ENCODE measurements around the gene ELOVL5. TPM values are rescaled to one million over a fixed set of nuclear protein-coding genes. Genes with fewer than 3 reads are reported as not detected.

Gene ELOVL5
- total RNA-seq, 3 donors from 2014 or later (not counting 1 experiment from before 2014, with no cell fraction given): 72.1 to 99.5 (median 73.7) TPM

- WGBS (ENCODE audit: insufficient coverage): under 1% methylated on average over 73 of the region's 73 CpGs
- peak overlapping the region; percentile 95 for H3K27ac ChIP-seq (ENCODE audit: low read length)
- ATAC-seq (peak; percentile 87 to 96 (median 94)), DNase-seq (peak; percentile 92 to 94)
- no peaks in the 10 kb centered on the region for H3K36me3 Mint-ChIP-seq
- TF ChIP-seq CTCF (IDR thresholded peaks at IDR 0.05): no peak
- no peaks in the 10 kb centered on the region for H3K27me3 ChIP-seq (ENCODE audit: control insufficient read depth, insufficient read depth, low read length)
- peaks cover 42 to 44% of the 10 kb centered on the region in 2 donors for H3K4me1 Mint-ChIP-seq
- H3K27me3 Mint-ChIP-seq (ENCODE audit: low read depth in 2 of 2): no peaks in the 10 kb centered on the region
- H3K36me3 ChIP-seq (ENCODE audit: control insufficient read depth, insufficient read depth, low read length): no peaks in the 10 kb centered on the region
- H3K9me3 ChIP-seq (ENCODE audit: control insufficient read depth, insufficient read depth, low read length): no peaks in the 10 kb centered on the region
- intact Hi-C loops (cut with micrococcal nuclease): loop anchor here (1.0 to 10.0 kb wide), 2 partner anchors 10 to 1074 kb away; partner anchors contain the start of gene MCM3
- H3K4me1 ChIP-seq (ENCODE audit: control insufficient read depth, insufficient read depth, low read length): peaks cover 29% of the 10 kb centered on the region
- no peaks in the 10 kb centered on the region for H3K9me3 Mint-ChIP-seq
- H3K4me3 Mint-ChIP-seq: peak overlapping the region; percentile 93
- H3K4me3 ChIP-seq (ENCODE audit: low read length): peak overlapping the region; percentile 64
- peak overlapping the region; percentile 97 to 99 for H3K27ac Mint-ChIP-seq
These were observed 10.5 kb upstream of the ELOVL5 start for GRCh38 chr6:53359095-53359842.

- Mint-ChIP-seq H3K27me3 (ENCODE audit: low read depth in 2 of 2) (peaks cover 0 to 3% of the 10 kb centered on the region in 2 donors), H3K9me3 (no peaks in the 10 kb centered on the region), H3K4me1 (peaks cover 42 to 44% of the 10 kb centered on the region in 2 donors), H3K27ac (peak overlapping the region; percentile 97 to 99), H3K36me3 (no peaks in the 10 kb centered on the region), H3K4me3 (peak overlapping the region; percentile 93)
- Histone ChIP-seq H3K9me3 (ENCODE audit: control insufficient read depth, insufficient read depth, low read length) (no peaks in the 10 kb centered on the region), H3K36me3 (ENCODE audit: control insufficient read depth, insufficient read depth, low read length) (no peaks in the 10 kb centered on the region), H3K4me3 (ENCODE audit: low read length) (peak overlapping the region; percentile 64), H3K27ac (ENCODE audit: low read length) (peak overlapping the region; percentile 95), H3K4me1 (ENCODE audit: control insufficient read depth, insufficient read depth, low read length) (peaks cover 29% of the 10 kb centered on the region), H3K27me3 (ENCODE audit: control insufficient read depth, insufficient read depth, low read length) (no peaks in the 10 kb centered on the region)
- DNase-seq (peak in 1 of 2 donors; percentile 51), ATAC-seq (no peak)
- intact Hi-C loops (cut with micrococcal nuclease): loop anchor here (1.0 to 10.0 kb wide), 2 partner anchors 9 to 1074 kb away; partner anchors contain the start of gene MCM3
- no peak for TF ChIP-seq CTCF (IDR thresholded peaks at IDR 0.05)
- 6% methylated on average over 17 of the region's 17 CpGs for WGBS (ENCODE audit: insufficient coverage)
These were observed 9.8 kb upstream of the ELOVL5 start for GRCh38 chr6:53358440-53359094.

- intact Hi-C loops (cut with micrococcal nuclease): loop anchor here (10.0 kb wide), 1 partner anchor 1073 kb away; the partner anchor contains the start of gene MCM3
- no peaks in the 10 kb centered on the region for H3K27me3 ChIP-seq (ENCODE audit: control insufficient read depth, insufficient read depth, low read length)
- 68% methylated on average over 5 of the region's 7 CpGs for WGBS (ENCODE audit: insufficient coverage)
- no peak for TF ChIP-seq CTCF (IDR thresholded peaks at IDR 0.05)
- peak overlapping the region; percentile 95 for H3K27ac ChIP-seq (ENCODE audit: low read length)
- Mint-ChIP-seq H3K27ac (peak overlapping the region; percentile 97 to 99), H3K4me1 (peaks cover 42 to 44% of the 10 kb centered on the region in 2 donors), H3K36me3 (no peaks in the 10 kb centered on the region), H3K27me3 (ENCODE audit: low read depth in 2 of 2) (peaks cover 2 to 8% of the 10 kb centered on the region in 2 donors), H3K4me3 (peak overlapping the region; percentile 93), H3K9me3 (no peaks in the 10 kb centered on the region)
- H3K36me3 ChIP-seq (ENCODE audit: control insufficient read depth, insufficient read depth, low read length): no peaks in the 10 kb centered on the region
- H3K4me3 ChIP-seq (ENCODE audit: low read length): no peak overlapping the region
- DNase-seq (no peak), ATAC-seq (no peak)
- peaks cover 29% of the 10 kb centered on the region for H3K4me1 ChIP-seq (ENCODE audit: control insufficient read depth, insufficient read depth, low read length)
- no peaks in the 10 kb centered on the region for H3K9me3 ChIP-seq (ENCODE audit: control insufficient read depth, insufficient read depth, low read length)
These were observed 9.0 kb upstream of the ELOVL5 start for GRCh38 chr6:53357576-53358360.
